Measurements from ENCODE around the gene INVS. TPM values are rescaled to one million over a fixed set of nuclear protein-coding genes. Genes with fewer than 3 reads are reported as not detected.

The INVS gene
- polyA plus RNA-seq, 1 experiment, result 9.7 TPM

DNA sequence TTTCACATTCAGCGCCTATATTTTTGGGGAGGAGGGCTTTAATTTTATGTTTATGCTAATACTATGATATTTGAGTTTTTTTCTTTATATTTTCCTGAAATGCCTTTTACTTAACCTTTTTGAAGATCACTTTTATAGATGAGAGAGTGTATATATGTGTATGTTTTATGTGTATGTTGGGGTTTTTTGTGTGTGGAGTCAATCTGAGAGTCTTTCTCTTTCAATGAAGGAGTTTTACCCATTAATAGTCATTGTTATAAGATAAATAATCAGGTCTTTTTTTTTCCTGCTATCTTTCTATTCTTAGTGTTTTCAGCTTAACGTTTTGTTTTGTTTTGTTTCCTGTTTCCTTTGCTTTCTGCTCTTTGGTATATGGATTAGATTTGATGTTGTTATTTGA, 141.5 kb downstream of the INVS start:
- TF ChIP-seq, protein P1, sequence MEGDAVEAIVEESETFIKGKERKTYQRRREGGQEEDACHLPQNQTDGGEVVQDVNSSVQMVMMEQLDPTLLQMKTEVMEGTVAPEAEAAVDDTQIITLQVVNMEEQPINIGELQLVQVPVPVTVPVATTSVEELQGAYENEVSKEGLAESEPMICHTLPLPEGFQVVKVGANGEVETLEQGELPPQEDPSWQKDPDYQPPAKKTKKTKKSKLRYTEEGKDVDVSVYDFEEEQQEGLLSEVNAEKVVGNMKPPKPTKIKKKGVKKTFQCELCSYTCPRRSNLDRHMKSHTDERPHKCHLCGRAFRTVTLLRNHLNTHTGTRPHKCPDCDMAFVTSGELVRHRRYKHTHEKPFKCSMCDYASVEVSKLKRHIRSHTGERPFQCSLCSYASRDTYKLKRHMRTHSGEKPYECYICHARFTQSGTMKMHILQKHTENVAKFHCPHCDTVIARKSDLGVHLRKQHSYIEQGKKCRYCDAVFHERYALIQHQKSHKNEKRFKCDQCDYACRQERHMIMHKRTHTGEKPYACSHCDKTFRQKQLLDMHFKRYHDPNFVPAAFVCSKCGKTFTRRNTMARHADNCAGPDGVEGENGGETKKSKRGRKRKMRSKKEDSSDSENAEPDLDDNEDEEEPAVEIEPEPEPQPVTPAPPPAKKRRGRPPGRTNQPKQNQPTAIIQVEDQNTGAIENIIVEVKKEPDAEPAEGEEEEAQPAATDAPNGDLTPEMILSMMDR (IDR thresholded peaks at IDR 0.05; ENCODE audit: insufficient read depth, low read depth, low read length), result no peak
- no peaks in the 10 kb centered on the region for H3K36me3 ChIP-seq (ENCODE audit: control insufficient read depth, insufficient read depth, low read length)
- POLR2A ChIA-PET, result no interaction called here
- CTCF ChIA-PET, result no interaction called here
- H3K4me3 ChIP-seq (ENCODE audit: low read depth, low read length), result no peak overlapping the region
- no peak for DNase-seq (ENCODE audit: low read depth)
- H3K27me3 ChIP-seq (ENCODE audit: control insufficient read depth, insufficient read depth, low read length), result no peaks in the 10 kb centered on the region

DNA sequence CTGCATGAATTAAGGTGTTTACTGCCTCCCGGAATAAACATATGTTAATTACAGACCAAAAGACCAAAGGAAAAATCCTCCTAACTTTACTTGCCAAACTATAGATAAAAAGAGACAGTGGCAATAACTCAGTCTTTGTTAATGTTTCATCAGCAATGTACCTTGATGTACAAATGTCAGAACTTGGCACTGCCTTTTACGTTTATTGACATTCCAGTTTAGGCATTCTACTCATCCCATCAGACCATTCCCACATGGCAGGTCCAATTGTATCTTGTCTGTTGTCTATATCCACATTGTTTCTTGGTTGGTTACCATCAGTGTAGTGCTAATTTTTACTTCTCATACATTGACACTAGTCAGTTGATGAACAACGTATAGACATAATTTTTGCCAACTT, 168.2 kb downstream of the INVS start:
- Histone ChIP-seq H3K27me3 (ENCODE audit: control insufficient read depth, insufficient read depth, low read length) (no peaks in the 10 kb centered on the region), H3K4me3 (ENCODE audit: low read depth, low read length) (no peak overlapping the region), H3K36me3 (ENCODE audit: control insufficient read depth, insufficient read depth, low read length) (no peaks in the 10 kb centered on the region)
- POLR2A ChIA-PET, result no interaction called here
- no peak for DNase-seq (ENCODE audit: low read depth)
- CTCF ChIA-PET, result no interaction called here
- TF ChIP-seq, protein P1 (IDR thresholded peaks at IDR 0.05; ENCODE audit: insufficient read depth, low read depth, low read length), result no peak

DNA sequence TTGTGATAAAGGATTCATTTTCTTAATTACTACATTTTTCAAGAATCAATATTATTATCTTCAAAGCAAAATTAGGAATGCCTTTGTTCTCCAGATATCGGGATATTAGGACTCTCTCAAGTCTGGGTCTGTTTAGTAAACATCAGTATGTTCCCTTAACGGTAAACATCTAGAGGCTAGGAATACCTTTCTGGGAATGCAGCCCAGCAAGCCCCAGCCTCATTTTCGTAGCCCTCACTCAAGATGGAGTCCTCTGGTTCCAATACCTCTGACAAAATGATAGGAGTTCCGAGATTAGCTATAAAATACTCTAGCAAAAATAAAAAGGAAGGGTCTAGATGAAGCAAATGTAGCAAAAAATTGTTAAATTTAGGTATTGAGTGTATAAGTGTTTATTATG, 169.2 kb downstream of the INVS start:
- TF ChIP-seq, protein P1 (IDR thresholded peaks at IDR 0.05; ENCODE audit: insufficient read depth, low read depth, low read length), result no peak
- Histone ChIP-seq H3K4me3 (ENCODE audit: low read depth, low read length) (no peak overlapping the region), H3K27me3 (ENCODE audit: control insufficient read depth, insufficient read depth, low read length) (no peaks in the 10 kb centered on the region), H3K36me3 (ENCODE audit: control insufficient read depth, insufficient read depth, low read length) (peaks cover 3% of the 10 kb centered on the region; the same call in 1 of the 2 replicates)
- CTCF ChIA-PET, result no interaction called here
- no peak for DNase-seq (ENCODE audit: low read depth)
- POLR2A ChIA-PET, result no interaction called here

DNA sequence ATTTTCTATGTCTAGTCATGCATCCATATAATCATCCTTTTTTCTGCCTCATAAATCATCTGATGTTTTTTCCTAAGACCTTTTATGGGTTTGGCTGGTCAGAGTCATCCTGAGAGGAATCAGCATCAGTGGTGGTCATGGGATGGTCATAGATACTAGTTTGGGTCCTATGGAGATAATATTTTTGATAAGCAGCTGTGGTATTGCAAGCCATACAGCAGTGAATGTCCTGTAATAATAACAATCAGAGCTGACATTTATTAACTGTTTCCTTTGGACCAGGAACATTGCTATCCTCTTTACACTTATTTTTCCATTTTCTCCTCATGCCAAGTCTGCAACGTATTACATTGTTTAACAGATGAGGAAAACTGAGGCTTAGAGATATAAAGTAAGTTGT, 170.6 kb downstream of the INVS start:
- no peaks in the 10 kb centered on the region for H3K27me3 ChIP-seq (ENCODE audit: control insufficient read depth, insufficient read depth, low read length)
- ChIA-PET POLR2A (no interaction called here), CTCF (interaction anchor here (0.7 to 1.2 kb wide), 3 partner anchors 9 to 331 kb away, joined by 3 read pairs; no protein-coding TSS in a partner anchor)
- peaks cover 3% of the 10 kb centered on the region; the same call in 1 of the 2 replicates for H3K36me3 ChIP-seq (ENCODE audit: control insufficient read depth, insufficient read depth, low read length)
- H3K4me3 ChIP-seq (ENCODE audit: low read depth, low read length), result no peak overlapping the region
- no peak for DNase-seq (ENCODE audit: low read depth)
- TF ChIP-seq, protein P1 (IDR thresholded peaks at IDR 0.05; ENCODE audit: insufficient read depth, low read depth, low read length), result no peak

DNA sequence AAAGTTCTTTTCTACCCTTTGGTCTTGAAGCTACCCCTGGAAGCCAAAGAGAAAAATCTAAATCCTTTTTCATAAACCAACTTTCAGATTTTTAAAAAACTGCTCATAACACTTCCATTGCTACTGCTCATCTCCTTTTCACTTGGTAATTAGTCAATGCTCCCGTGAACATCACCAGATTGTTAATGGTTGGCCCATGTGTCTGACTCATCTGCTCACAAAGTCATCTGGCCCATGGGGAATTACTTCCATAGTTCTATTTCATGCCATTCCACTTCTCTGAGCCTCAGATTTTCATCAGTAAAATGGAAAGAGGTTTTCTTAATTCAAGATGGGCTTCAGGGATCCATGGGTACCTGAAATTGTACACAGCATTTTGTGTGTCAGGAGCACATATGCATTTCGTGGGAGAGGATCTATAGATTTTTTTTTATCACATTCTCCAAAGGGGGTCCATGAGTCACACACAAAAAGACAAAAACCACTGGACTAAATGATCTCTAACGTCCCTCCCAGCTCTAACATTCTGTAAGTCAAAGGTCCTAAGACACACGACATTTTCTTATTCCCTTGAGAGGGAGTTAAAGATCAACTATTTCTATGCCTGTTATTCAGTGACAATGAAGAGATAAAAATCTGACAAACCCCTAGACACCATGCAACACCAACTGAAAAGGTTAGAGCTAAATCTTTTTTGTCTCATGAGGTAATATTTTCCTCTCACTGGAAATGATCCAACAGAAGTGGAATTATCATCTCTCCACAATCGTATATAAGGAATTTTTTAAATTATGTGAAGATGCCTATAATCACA, 178.3 kb downstream of the INVS start:
- Histone ChIP-seq H3K4me3 (ENCODE audit: low read depth, low read length) (no peak overlapping the region), H3K27me3 (ENCODE audit: control insufficient read depth, insufficient read depth, low read length) (no peaks in the 10 kb centered on the region), H3K36me3 (ENCODE audit: control insufficient read depth, insufficient read depth, low read length) (peaks cover 3% of the 10 kb centered on the region; the same call in 1 of the 2 replicates)
- TF ChIP-seq, protein P1 (IDR thresholded peaks at IDR 0.05; ENCODE audit: insufficient read depth, low read depth, low read length), result no peak
- ChIA-PET CTCF (interaction anchor here (0.9 to 1.5 kb wide), 2 partner anchors 11 to 14 kb away, joined by 3 to 4 read pairs; no protein-coding TSS in a partner anchor), POLR2A (no interaction called here)
- no peak for DNase-seq (ENCODE audit: low read depth)
